GM12865 (cell line): ENCODE results near the gene LARP1B.
"Not testable (repeated sequence)": the region's sequence is repeated elsewhere in the genome, so short reads cannot be mapped to it uniquely, and the experiment has no call there.

ENCODE experiments used
- DNase-seq: peaks from one replicate; pipeline ENCODE4 v3.0.0; 2010; ENCODE audit warnings: low read depth
- H3K4me3 ChIP-seq: 2 replicates; pipeline ENCODE4 v1.5.1; 2011; ENCODE audit warnings: mild to moderate bottlenecking, low read depth, low read length, control low read depth
- CTCF ChIP-seq: IDR thresholded peaks from 2 replicates; pipeline ENCODE4 v1.5.1; 2011; ENCODE audit warnings: low read length, control low read depth, low read depth, inconsistent platforms; ENCODE audit not compliant: insufficient read depth; ENCODE audit errors: missing control alignments

Gene LARP1B

DNA sequence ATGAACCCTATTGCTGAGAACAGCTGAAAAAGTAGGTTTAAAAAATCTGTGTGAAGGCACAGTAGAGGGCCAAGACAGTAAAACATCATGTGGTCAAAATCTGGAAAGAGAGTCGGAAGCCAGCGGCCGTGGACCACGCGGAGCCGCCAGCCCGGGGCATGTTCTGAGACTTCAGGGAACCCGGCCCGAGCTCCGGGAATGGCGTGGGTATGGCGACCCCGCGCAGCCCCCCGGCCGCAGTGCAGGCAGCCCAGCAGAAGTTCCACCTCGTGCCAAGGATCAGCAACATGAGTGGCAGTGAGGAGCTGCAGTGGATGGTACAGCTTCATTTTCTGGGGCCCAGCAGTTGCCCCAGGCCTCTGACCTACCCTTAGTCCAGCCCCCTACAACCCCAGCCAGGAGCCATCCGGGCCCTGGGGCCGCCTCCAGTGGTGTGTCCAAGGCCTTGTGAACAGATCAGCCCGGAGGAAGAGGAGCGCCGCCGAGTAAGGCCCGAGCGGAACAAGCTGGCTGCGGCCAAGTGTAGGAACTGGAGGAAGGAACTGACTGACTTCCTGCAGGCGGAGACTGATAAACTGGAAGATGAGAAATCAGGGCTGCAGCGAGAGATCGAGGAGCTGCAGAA is 94.2 kb downstream of the LARP1B start:
- no peak for DNase-seq
- H3K4me3 ChIP-seq, result no peak overlapping the region
- no peak for TF ChIP-seq CTCF

DNA sequence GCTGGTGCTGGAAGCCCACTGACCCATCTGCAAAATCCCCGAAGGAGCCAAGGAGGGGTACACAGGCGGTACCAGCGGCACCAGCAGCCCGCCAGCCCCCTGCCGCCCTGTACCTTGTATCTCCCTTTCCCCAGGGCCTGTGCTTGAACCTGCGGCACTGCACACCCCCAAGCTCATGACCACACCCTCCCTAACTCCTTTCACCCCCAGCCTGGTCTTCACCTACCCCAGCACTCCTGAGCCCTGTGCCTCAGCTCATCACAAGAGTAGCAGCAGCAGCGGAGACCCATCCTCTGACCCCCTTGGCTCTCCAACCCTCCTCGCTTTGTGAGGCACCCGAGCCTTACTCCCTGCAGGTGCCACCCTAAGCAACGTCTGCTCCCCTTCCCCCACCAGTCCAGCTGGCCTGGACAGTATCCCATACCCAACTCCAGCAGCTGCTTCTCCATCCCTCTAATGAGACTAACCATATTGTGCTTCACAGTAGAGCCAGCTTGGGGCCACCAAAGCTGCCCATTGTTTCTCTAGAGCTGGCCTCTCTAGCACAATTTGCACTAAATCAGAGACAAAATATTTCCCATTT is 94.9 kb downstream of the LARP1B start:
- no peak for TF ChIP-seq CTCF
- DNase-seq, result no peak
- H3K4me3 ChIP-seq, result no peak overlapping the region

GRCh38 chr4:128156472-128156871 is 95.4 kb downstream of the LARP1B start:
- not testable (repeated sequence) for DNase-seq, H3K4me3 ChIP-seq

GRCh38 chr4:128158894-128159293 is 97.8 kb downstream of the LARP1B start:
- TF ChIP-seq CTCF, result no peak
- no peak overlapping the region for H3K4me3 ChIP-seq
- DNase-seq, result no peak

DNA sequence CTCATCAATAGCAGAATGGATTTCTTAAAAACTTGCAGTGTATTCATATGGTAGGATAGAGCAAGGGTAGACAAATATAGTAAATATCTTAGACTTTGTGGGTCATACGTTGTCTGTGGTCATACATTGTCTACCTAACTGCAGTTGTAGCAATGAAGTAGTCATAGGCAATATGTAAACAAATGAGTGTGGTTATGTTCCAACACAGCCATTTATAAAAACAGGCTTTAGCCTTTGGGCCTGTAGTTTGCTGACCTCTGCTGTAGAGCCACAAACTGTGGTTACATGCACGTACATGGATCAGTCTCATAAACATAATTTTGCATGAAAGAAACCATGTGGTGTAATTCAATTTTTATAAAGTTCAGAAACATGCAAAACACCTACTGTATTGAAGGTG is 98.9 kb downstream of the LARP1B start:
- TF ChIP-seq CTCF, result no peak
- no peak overlapping the region for H3K4me3 ChIP-seq
- no peak for DNase-seq

GRCh38 chr4:128161138-128161537 is 100.0 kb downstream of the LARP1B start:
- TF ChIP-seq CTCF, result no peak
- DNase-seq, result no peak
- H3K4me3 ChIP-seq, result no peak overlapping the region

DNA sequence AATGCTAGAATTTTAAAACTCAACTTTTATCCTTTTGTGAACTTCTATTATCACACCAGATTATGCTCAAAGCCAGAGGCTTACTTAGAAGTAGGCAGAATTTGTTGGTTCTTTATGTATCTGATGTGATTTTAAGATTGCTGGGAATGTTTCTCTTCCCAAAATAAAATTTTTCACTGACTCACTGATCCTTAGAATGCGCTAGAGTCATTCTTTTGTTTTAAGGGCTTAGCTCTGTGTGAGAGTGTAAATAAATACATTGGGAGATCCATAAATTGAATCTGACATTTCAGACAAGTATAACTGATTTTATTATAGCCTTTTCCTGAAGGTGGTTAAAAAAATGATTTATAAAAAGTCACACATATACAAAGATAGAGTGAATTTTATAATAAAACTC is 101.3 kb downstream of the LARP1B start:
- no peak overlapping the region for H3K4me3 ChIP-seq
- DNase-seq, result no peak
- no peak for TF ChIP-seq CTCF
